Fibroblast of skin of left biceps (primary cell): ENCODE data around the gene STK40.

Source experiments
- DNase-seq, 2 experiments: peaks; one replicate each; pipeline ENCODE4 v3.0.0-alpha.2; 2013; ENCODE audit warnings: low read depth in 2 of 2

The STK40 gene

DNA sequence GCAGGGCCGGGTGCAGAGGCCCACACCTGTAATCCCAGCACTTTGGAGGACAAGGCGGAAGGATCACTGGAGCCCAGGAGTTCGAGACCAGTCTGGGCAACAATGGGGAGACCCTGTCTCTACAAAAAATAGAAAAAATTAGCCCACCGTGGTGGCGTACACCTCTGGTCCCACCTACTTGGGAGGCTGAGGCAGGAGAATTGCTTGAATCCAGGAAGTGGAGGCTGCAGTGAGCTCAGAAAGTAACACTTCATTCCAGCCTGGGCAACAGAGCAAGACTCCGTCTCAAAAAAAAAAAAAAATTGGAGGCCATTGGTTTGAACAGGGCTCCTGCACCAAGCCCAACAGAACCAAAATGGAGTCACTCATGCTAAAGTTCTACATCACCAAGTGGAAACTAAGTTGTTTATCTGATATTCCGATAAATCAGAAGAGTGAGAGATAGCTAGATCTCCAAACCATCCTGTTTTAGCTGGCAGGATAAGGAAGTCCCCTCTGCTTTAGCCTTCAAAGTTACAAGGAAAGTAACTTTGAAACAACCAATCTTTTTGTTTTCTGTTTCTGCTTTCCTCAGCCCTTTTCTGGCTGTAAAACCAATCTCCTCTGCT, 12.8 kb upstream of the STK40 start:
- DNase-seq, result no peak

- DNase-seq, result peak; percentile 64 to 68
Observed at GRCh38 chr1:36397378-36398230, 11.9 kb upstream of the STK40 start, which contains the start of gene LSM10. LSM10 (minus strand) TSS chr1:36397908; CDS start chr1:36394129, 3,779 bp downstream.

- DNase-seq, result no peak
Observed at GRCh38 chr1:36397083-36397377, 11.3 kb upstream of the STK40 start.

GRCh38 chr1:36396359-36396758, 10.6 kb upstream of the STK40 start:
- no peak for DNase-seq

GRCh38 chr1:36393686-36394085, 8.0 kb upstream of the STK40 start:
- DNase-seq, result no peak

DNA sequence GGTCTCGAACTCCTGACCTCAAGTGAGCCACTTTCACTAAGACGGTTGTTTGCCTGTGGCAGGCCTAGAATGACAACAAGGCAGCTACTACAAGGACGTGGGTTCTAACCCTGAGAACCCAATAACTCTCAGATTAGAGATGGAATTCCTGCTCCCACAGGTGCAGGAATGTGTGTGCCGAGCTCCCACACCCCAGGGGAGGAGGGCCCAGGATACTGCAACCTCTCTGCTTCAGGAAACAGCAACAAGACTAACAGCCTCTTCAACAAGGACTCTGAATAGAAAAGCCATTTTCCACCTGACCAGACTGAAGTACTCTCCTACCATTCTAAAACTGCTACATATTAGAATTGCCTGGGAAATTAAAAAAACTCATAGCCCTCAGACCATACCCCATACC, 7.1 kb upstream of the STK40 start:
- no peak for DNase-seq

DNA sequence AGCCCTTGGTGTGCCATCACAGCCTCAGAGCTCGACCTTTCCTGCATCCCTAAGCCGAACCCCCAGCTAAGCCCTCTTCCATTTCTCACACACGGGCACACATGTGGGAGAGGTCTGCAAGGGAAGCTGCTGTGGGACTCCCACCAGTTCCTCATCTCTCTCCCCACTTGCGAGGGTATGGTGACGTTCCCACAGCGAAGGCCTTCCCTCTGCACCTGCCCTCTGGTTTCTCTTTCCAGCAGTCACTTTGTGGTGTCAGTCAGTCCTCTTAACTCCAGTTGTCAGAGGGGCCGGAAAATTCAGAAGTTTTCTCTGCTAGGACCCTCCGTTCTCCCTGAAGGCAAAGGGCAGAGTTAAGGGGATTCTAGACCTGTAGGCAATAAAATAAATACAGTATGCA, 5.5 kb upstream of the STK40 start:
- DNase-seq, result no peak

- DNase-seq, result no peak
Observed at GRCh38 chr1:36390411-36390810, 4.7 kb upstream of the STK40 start.

GRCh38 chr1:36389999-36390398, 4.3 kb upstream of the STK40 start:
- DNase-seq, result no peak

DNA sequence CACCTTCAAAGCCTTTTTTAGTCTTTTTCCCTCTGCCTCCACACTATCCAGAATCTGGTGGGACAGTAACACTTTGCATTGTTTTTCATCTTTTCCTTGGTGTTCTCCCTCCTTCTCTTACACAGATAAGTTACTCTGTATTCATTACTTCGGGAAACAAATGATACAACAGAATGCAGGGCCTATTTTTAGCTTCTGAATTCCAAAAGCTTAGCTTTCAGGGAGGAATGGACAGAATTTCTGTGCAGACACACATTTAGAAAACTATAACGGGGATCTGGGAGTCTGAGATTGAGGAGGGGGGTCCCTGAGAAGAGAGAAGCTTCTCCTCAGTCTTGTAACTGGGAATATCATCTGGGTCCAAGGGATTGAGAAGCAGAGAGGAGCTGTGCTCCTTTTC, 3.5 kb upstream of the STK40 start:
- DNase-seq, result no peak

DNA sequence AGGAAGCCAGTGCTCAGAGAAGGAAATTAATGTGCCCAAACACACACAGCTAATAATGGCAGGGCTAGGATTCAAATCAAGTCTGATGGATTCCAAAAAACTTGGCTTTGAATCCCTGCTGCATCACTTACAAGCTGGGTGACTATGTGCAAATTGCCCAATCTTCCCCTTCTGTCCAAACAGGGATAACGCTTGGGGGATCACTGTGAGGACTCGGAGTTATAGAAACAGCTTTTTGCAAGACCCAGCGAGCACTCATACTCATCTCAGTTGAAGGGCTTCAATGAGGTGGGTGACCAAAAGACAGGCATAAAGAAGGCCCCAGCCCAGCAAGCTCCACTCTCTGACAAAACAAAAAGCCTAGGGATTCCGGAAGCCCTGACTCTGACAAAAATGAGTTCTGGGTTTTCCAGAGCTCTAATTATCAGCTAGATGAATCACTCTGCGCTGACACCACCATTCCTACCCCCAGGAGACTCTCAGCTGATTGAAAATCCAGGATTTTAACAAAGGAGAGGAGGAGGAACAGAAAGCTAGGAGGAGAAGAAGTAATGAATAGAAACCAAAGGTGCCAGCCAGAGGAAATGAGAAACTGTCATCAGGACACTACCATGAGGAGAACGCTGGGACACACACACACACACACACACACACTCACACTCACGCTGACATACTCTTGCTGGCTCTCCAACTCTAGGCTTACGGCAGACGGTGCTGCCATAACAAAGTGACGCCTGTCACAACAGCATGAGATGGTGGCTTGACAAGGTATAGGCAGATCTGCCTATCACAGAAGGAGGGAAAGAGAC, 1.6 kb upstream of the STK40 start:
- DNase-seq, result peak; percentile 71 to 73

GRCh38 chr1:36386265-36387140, 779 bp upstream of the STK40 start:
- DNase-seq, result peak; percentile 99

- no peak for DNase-seq
Observed at GRCh38 chr1:36384542-36385409, 948 bp downstream of the STK40 start.

- DNase-seq, result no peak
Observed at GRCh38 chr1:36383240-36383639, 2.5 kb downstream of the STK40 start.

GRCh38 chr1:36382669-36383068, 3.1 kb downstream of the STK40 start:
- DNase-seq, result no peak

DNA sequence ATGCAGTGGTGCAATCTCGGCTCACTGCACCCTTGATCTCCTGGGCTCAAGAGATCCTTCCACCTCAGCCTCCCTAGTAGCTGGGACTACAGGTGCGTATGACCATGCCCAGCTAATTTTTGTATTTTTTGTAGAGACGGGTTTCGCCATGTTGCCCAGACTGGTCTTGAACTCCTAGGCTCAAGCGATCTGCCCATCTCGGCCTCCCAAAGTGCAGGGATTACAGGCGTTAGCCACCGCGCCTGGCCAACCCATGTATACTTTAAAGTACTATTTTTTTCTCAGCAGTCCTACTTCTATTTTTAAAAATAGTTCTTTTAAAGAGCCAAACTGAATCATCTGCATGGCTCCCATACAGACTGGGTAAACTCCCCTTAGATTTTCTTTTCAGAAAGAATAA, 3.5 kb downstream of the STK40 start:
- DNase-seq, result no peak

DNA sequence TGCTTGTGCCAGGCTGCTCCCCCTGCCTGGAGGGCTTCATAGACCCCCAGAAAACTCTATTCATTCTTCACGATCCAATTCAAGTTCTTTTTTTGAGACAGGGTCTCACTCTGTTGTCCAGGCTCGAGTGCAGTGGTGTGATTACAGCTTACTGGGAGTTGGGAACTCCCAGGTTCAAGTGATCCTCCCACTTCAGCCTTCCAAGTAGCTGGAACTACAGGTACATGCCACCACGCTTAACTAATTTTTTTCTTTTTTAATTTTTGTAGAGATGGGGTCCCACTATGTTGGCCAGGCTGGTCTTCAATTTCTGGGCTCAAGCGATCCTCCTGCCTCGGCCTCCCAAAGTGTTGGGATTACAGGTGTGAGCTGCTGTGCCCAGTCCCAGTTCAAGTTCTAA, 4.3 kb downstream of the STK40 start:
- DNase-seq, result no peak

DNA sequence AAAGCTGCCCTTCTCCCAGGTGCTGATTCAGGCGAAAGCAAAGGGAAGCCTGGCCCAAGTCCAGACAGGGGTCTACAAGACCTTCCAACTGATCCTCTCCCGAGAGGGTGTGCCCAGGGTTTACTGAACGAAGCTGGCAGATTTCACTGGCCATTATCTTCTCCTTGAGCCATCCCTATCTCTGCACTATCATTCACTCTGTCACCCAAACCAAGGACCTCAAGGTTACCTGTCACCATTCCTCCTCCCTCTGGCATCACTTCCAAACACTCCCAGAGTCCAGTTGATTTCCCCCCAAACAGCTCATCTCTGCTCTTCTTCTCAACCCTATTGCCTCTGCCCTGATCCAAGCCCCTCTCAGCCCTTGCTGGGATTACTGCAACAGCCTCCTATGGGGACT, 4.9 kb downstream of the STK40 start:
- DNase-seq, result no peak

DNA sequence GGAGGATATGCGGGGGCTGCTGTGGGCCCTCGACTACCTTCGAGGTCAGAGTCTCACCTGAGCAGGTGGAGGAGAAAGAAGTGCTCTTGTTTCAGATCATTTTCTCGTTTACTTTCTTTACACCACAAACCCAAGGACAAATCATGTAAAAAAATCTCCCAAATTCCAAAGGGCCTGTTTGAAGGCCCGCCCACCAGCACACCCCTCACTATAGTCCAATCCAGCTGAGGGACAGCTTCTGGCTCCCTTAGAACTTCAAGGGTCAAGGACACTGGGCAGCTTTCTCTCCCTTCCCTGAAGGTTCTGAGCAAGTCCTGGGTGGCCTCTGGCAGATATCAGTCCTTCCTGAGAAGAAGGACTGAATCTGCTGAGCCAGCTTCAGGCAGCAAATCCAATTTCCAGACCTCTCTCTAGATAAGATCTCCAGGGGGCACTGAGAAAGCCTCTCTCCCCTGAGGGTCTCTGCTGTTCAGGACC, 5.5 kb downstream of the STK40 start:
- DNase-seq, result no peak

GRCh38 chr1:36377791-36378492, 7.8 kb downstream of the STK40 start:
- DNase-seq, result no peak
